Vagina (tissue), 2 donors: ENCODE measurements around the gene MSI2. TPM values are rescaled to one million over a fixed set of nuclear protein-coding genes. Genes with fewer than 3 reads are reported as not detected.

Experiments
- DNase-seq, 2 donors: peaks; one replicate each; pipeline ENCODE4 v3.0.0-alpha.2; 2017; ENCODE audit errors: extremely low spot score in 2 of 2
- H3K27ac ChIP-seq: fragments of 200-600 bp; sonication (generic); one replicate; pipeline ENCODE4 v1.5.1; 2019
- H3K27me3 ChIP-seq: fragments of 200-600 bp; sonication (generic); one replicate; pipeline ENCODE4 v1.5.1; 2019
- H3K36me3 ChIP-seq, 2 donors: fragments of 200-600 bp; sonication (generic); one replicate each; pipeline ENCODE4 v1.5.1; 2017 to 2019
- H3K4me1 ChIP-seq: fragments of 200-600 bp; sonication (generic); one replicate; pipeline ENCODE4 v1.5.1; 2019
- H3K4me3 ChIP-seq, 2 donors: fragments of 200-600 bp; sonication (generic); 1 replicate in 1 of 2; 2 replicates in 1 of 2; pipeline ENCODE4 v1.5.1; 2016 to 2019
- H3K9me3 ChIP-seq: fragments of 200-600 bp; sonication (generic); one replicate; pipeline ENCODE4 v1.5.1; 2019
- CTCF ChIP-seq, 3 experiments: fragments of 450-650 bp in 2 of 3; fragments of 200-600 bp in 1 of 3; sonication (generic) in 1 of 3; IDR thresholded peaks; one replicate each; pipeline ENCODE4 v1.5.1; 2017 to 2019; ENCODE audit warnings: antibody characterized with exemption in 3 of 3, mild to moderate bottlenecking in 2 of 3, moderate library complexity in 2 of 3
- POLR2A ChIP-seq, 2 donors: fragments of 450-650 bp; IDR thresholded peaks; one replicate each; pipeline ENCODE4 v1.6.1; 2017; ENCODE audit warnings: antibody characterized with exemption in 2 of 2, mild to moderate bottlenecking in 2 of 2, moderate library complexity in 2 of 2
- POLR2AphosphoS5 ChIP-seq, 2 donors: sonication (generic); formaldehyde crosslinking; IDR thresholded peaks; one replicate each; pipeline ENCODE4 v1.9.0; 2017; ENCODE audit warnings: antibody characterized with exemption in 2 of 2, mild to moderate bottlenecking in 2 of 2, low read depth in 1 of 2; ENCODE audit not compliant: insufficient read depth in 1 of 2
- intact Hi-C: fragments of 100-400 bp; cut with DNase I; formaldehyde crosslinking; loops from one replicate; pipeline ENCODE4 v1.15.1; 2023
- total RNA-seq: library from RNA; depleted of rRNA; stranded (reverse); fragments of >200 nt; gene quantifications from one replicate; pipeline ENCODE4 v1.2.3, GENCODE V29; 2016

The MSI2 gene
- total RNA-seq, 1 donor from 2014 or later, result 27.3 TPM

- Histone ChIP-seq H3K36me3 (no peaks in the 10 kb centered on the region), H3K9me3 (no peaks in the 10 kb centered on the region), H3K27me3 (no peaks in the 10 kb centered on the region), H3K27ac (no peak overlapping the region), H3K4me1 (peaks cover 6% of the 10 kb centered on the region), H3K4me3 (no peak overlapping the region)
- intact Hi-C loops, result no loop called here
- DNase-seq, result no peak
- TF ChIP-seq POLR2AphosphoS5 (IDR thresholded peaks at IDR 0.05; ENCODE audit: insufficient read depth in 1 of 2, low read depth in 1 of 2), result no peak
Measured at GRCh38 chr17:57512691-57513090, 256.4 kb downstream of the MSI2 start.

- intact Hi-C loops, result no loop called here
- TF ChIP-seq POLR2A (IDR thresholded peaks at IDR 0.05) (no peak), CTCF (IDR thresholded peaks at IDR 0.05) (no peak), POLR2AphosphoS5 (IDR thresholded peaks at IDR 0.05; ENCODE audit: insufficient read depth in 1 of 2, low read depth in 1 of 2) (no peak)
Measured at GRCh38 chr17:57513569-57513968, 257.2 kb downstream of the MSI2 start.

GRCh38 chr17:57514614-57515013, 258.3 kb downstream of the MSI2 start:
- DNase-seq, result no peak
- Histone ChIP-seq H3K4me3 (no peak overlapping the region), H3K27me3 (no peaks in the 10 kb centered on the region), H3K4me1 (no peaks in the 10 kb centered on the region), H3K27ac (no peak overlapping the region), H3K36me3 (no peaks in the 10 kb centered on the region), H3K9me3 (no peaks in the 10 kb centered on the region)
- intact Hi-C loops, result no loop called here
- TF ChIP-seq POLR2AphosphoS5 (IDR thresholded peaks at IDR 0.05; ENCODE audit: insufficient read depth in 1 of 2, low read depth in 1 of 2) (no peak), CTCF (IDR thresholded peaks at IDR 0.05) (no peak), POLR2A (IDR thresholded peaks at IDR 0.05) (no peak)

More at GRCh38 chr17:57513569-57513968, 257.2 kb downstream of the MSI2 start:
- Histone ChIP-seq H3K36me3 (no peaks in the 10 kb centered on the region), H3K9me3 (no peaks in the 10 kb centered on the region), H3K4me3 (no peak overlapping the region), H3K27me3 (no peaks in the 10 kb centered on the region), H3K4me1 (no peaks in the 10 kb centered on the region), H3K27ac (no peak overlapping the region)
- no peak for DNase-seq

GRCh38 chr17:57515662-57516211, 259.4 kb downstream of the MSI2 start:
- H3K27me3 ChIP-seq, result no peaks in the 10 kb centered on the region
- no peaks in the 10 kb centered on the region for H3K9me3 ChIP-seq
- no peaks in the 10 kb centered on the region for H3K4me1 ChIP-seq
- no peak overlapping the region for H3K27ac ChIP-seq
- H3K36me3 ChIP-seq, result no peaks in the 10 kb centered on the region
- H3K4me3 ChIP-seq, result no peak overlapping the region
- DNase-seq, result no peak
- TF ChIP-seq CTCF (IDR thresholded peaks at IDR 0.05) (no peak), POLR2AphosphoS5 (IDR thresholded peaks at IDR 0.05; ENCODE audit: insufficient read depth in 1 of 2, low read depth in 1 of 2) (no peak), POLR2A (IDR thresholded peaks at IDR 0.05) (no peak)
- intact Hi-C loops, result no loop called here

- Histone ChIP-seq H3K9me3 (no peaks in the 10 kb centered on the region), H3K36me3 (no peaks in the 10 kb centered on the region), H3K27me3 (no peaks in the 10 kb centered on the region), H3K27ac (no peak overlapping the region), H3K4me3 (no peak overlapping the region), H3K4me1 (no peaks in the 10 kb centered on the region)
- TF ChIP-seq POLR2AphosphoS5 (IDR thresholded peaks at IDR 0.05; ENCODE audit: insufficient read depth in 1 of 2, low read depth in 1 of 2) (no peak), POLR2A (IDR thresholded peaks at IDR 0.05) (no peak), CTCF (IDR thresholded peaks at IDR 0.05) (no peak)
- DNase-seq, result no peak
- intact Hi-C loops, result no loop called here
Measured at GRCh38 chr17:57516290-57517230, 260.2 kb downstream of the MSI2 start.
